Activated T-cell treated with anti-CD3 and anti-CD28 coated beads for 1 hour (primary cell): ENCODE data around the gene ELFN1.

ENCODE experiments used
- DNase-seq: peaks from one replicate; pipeline ENCODE4 v3.0.0-alpha.2; 2020; ENCODE audit warnings: low read depth

The ELFN1 gene

DNA sequence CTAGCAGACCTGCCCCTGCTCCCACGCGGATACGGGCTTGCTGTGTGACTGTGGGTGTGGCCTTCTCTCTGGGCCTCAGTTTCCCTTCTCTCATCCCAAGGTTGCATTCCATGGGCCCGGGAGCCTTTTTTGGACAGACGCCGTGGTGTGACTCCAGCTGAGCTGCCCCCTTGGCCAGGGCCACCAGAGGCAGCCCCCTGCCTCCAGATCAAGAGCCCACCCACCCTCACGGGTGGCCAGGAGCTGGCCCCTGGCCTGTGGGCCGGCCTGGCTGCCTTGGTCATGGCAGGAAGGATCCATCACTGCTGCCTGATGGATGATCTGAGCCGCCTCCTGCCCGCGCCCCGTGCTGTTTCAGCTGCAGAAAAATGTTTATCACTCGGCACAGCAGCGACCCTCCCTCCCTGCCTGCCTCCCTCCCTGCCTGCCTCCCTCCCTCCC lies 27.8 kb upstream of the ELFN1 start:
- DNase-seq, result no peak

DNA sequence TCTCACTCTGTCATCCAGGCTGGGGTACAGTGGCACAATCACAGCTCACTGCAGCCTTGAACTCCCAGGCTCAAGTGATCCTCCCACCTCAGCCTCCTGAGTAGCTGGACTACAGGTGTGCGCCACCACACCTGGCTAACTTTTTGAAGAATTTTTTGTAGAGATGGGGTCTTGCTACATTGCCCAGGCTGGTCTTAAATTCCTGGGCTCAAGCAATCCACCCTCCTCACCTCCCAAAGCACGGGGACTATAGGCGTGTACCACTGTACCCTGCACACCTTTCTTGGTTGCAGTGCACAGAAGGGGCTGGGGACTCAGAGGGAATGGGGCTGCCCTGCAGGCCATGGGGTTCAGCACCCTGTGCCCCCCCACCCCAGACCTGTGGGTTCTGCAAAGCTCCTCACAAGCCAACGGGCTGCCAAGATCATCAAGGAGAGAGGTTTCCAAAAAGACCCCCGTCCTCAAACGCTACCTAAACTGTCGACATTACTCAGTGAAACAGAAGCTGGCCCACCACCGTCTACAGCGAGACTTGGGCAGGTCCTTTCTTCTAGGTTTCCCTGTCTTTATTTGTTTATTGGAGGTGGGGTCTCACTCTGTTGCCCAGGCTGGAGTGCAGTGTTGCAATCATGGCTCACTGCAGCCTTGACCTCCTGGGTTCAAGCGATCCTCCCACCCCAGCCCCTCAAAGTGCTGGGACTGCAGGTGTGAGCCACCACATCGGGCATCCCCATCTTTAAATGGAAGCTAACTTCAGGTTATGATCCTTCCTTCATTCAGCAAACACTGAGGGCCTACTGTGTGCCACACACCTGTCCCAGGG lies 26.6 kb upstream of the ELFN1 start:
- no peak for DNase-seq

DNA sequence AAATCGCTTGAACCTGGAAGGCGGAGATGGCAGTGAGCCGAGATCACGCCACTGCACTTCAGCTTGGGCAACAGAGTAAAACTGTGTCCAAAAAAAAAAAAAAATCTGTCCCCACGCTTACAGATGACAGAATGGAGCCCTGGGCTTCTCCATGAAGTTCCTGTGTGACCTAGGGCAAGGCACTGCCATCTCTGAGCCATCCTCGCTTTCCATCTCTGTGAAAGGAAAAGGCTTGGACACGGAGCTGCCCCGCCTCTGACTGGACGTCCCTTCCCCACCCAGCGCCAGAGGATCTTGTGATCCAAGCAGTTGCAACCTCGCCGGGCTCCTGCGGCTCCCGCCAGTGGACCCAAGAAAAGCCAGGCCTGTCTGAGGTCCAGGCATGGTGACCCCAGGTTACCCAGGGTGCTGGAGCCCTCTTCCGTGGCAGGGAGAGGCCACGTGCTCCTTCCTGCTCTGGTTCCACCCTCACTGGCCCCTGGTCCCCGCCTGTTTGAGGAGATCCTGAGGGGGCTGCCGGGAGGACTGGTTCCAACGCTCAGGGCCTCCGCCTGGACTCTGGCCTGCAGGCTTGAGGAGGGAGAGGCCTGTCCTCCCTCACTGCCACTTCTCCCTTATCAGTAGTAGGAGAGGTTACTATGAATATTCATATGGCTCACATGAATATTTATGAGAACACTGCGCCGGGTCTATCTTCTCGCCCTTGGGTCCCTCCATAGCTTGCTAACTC lies 25.6 kb upstream of the ELFN1 start:
- DNase-seq, result no peak

DNA sequence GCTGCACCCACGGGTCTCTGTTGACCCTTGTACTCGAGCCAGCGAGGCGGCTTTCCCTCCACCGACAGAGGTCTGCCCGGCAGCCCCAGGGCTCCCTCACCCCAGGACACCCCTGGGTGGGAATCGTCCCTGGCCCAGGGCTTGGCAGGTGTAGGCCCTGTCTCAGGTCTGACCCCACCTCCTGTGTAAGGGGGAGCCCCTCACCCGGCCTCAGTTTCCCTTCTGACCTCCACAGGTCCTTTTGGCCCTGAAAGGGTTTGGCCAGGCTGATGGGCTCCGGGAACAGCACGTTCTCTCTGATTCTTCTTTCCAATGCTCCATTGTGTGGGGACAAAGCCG lies 25.0 kb upstream of the ELFN1 start:
- DNase-seq, result no peak

- no peak for DNase-seq
Measured at GRCh38 chr7:1645476-1645875, 24.6 kb upstream of the ELFN1 start.

GRCh38 chr7:1646391-1646790 lies 23.7 kb upstream of the ELFN1 start:
- DNase-seq, result no peak

GRCh38 chr7:1646957-1647891 lies 22.9 kb upstream of the ELFN1 start:
- no peak for DNase-seq

GRCh38 chr7:1647961-1648672 lies 22.0 kb upstream of the ELFN1 start:
- DNase-seq, result no peak

- DNase-seq, result no peak
Measured at GRCh38 chr7:1649751-1650326, 20.2 kb upstream of the ELFN1 start.

DNA sequence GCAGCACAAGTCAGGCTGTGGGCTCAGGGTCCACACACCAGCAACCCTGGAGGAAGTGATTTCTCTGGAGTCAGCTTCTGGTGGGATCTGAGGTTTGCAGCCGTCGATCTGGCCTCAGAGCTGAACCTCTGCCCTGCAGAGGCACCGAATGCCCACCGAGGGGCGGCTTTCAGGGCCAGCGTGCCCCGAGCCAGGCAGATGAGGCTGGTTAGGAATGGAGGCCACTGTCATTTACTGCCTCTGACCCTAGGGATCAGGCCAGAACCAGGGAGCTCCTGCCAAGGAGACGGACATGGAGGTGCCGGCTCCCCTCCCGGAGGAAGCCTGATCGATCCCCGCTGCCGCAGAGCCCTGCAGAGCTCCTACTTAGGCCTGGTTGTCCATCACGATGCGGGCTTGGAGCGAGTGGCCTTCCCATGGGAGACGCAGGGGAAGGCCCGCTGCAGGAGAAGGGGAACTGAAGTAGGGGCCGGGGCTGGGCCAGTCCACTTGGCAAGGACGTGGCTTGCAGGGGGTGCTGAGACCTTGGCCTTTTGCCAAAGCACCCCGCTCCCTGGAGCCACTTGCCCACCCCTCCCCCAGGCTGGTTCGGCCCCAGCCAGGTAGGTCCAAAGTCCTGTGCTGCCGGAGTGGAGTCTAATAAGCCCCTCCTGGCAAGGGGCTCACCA lies 19.6 kb upstream of the ELFN1 start:
- no peak for DNase-seq

- no peak for DNase-seq
Measured at GRCh38 chr7:1651031-1651446, 19.0 kb upstream of the ELFN1 start.

DNA sequence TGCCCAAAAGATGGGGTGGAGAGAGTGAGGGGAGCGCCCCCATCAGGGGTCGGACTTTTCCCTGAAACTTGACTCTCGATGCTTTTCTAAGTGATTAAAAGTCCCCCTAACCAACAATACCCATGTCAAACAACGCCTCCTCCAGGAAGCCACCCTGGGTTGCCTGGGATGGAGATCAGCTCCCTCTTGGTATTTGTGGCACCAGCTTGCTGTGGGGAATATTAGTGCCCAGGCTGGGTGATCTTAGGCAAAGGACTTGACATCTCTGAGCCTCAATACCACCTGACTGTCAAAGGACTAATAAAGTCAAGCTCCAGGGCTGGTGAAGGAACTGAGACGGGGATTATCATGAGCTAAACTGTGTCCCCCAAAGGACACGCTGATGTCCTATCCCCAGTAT lies 18.2 kb upstream of the ELFN1 start:
- DNase-seq, result no peak

- no peak for DNase-seq
Measured at GRCh38 chr7:1653500-1653899, 16.6 kb upstream of the ELFN1 start.

GRCh38 chr7:1654111-1654510 lies 16.0 kb upstream of the ELFN1 start:
- no peak for DNase-seq

DNA sequence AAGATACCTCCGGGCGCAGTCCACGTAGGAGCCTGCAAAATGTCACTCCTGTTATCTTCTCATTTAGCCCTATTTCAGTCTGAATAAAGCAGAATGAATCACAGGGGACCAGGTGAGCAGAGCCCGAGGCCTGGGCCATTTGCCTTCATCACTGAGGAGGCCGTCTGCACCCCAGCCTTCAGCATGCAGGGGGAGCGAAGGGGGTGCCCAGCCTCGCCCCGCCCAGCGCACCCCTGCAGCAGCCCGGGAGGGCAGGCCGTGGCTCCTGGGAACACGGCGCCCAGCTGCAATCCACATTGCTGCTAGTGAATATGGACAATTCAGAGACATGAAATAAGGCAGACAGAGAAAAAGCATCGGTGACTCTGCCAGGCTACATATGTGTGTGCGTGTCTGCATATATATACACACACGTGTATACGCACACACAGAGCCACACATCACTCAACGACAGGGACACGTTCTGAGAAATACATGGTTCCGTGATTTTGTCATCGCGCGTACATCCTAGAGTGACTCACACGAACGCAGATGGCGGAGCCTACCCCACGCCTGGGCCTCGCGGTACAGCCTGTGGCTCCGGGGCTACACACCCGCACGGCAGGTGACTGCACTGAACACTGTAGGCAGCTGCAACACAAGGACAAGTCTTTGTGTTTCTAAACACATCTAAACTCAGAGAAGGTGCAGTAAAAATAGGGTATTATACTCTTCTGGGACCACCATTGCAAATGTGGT lies 15.2 kb upstream of the ELFN1 start:
- no peak for DNase-seq

GRCh38 chr7:1659696-1660095 lies 10.4 kb upstream of the ELFN1 start:
- no peak for DNase-seq

DNA sequence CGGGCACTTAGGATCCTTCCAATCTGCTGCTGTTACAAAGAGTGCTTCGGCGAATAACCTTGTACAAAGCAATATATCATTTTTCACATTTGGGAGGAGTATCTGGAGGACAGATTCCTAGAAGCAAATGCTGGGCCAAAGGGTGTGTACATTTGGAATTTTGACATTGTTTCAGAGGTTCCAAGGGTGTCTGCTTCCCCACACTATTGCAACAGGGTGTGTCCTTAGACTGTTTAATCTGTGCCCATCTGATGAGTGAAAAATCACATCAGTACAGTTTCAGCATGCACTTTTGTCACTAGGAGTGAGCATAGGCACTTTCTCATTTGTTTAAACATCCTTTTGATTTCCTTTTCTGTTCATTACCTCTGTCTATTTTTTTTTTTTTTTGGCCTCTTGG lies 8.6 kb upstream of the ELFN1 start:
- no peak for DNase-seq

- DNase-seq, result no peak
Measured at GRCh38 chr7:1662101-1662500, 8.0 kb upstream of the ELFN1 start.

DNA sequence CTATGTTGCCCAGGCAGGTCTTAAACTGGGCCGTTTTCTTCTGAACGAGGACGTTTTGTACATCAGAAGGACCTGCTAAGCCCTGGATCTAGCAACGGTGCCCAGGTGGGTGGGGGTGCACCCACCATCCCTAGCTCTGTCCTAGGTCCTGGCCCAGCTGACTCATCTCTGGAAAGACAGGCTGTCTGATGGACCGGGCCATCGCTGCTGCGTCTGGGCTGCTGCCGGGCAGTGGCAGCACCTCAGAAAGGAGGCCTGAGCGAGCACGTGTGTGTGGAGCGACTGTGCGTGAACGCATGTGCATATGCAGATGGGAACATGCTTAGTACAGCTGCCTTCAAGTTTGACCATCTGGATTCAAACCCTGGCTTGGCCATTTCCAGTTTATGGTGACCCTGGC lies 7.3 kb upstream of the ELFN1 start:
- DNase-seq, result no peak

GRCh38 chr7:1663223-1663622 lies 6.9 kb upstream of the ELFN1 start:
- no peak for DNase-seq
